Fibroblast of lung (primary cell): ENCODE results near the gene APOE.

Experiments
- CTCF ChIP-seq, 2 donors: IDR thresholded peaks in 1 of 2; conservative IDR thresholded peaks in 1 of 2; 1 replicate in 1 of 2; 2 replicates in 1 of 2; pipeline ENCODE4 v1.5.1; 2011 to 2012; ENCODE audit warnings: low read length in 2 of 2, control low read depth in 1 of 2, inconsistent platforms in 1 of 2, low read depth in 1 of 2, mild to moderate bottlenecking in 1 of 2
- EZH2 ChIP-seq: IDR thresholded peaks from 2 replicates; pipeline ENCODE4 v1.5.1; 2012; ENCODE audit warnings: low read length, control low read depth, mild to moderate bottlenecking; ENCODE audit errors: missing control alignments

GRCh38 chr19:44875666-44876451 is 29.7 kb upstream of the APOE start:
- TF ChIP-seq CTCF (conservative IDR thresholded peaks at IDR 0.05 in 1 of 2, IDR thresholded peaks at IDR 0.05 in 1 of 2; ENCODE audit: low read depth in 1 of 2, low read length in 2 of 2), result no peak
- TF ChIP-seq EZH2, result no peak
